Panc1 (cell line): ENCODE results near the gene CES2. TPM values are rescaled to one million over a fixed set of nuclear protein-coding genes. Genes with fewer than 3 reads are reported as not detected.

Experiments
- ATAC-seq: fragments of 200-7000 bp; cut with Tn5 transposase; 2 replicates; pipeline ENCODE4 v1.9.1; 2020; ENCODE audit warnings: mild to moderate bottlenecking, moderate library complexity
- BruUV-seq: library from RNA; stranded (reverse); fragments of 400-500 nt; replicated peaks from 2 replicates; lab custom pipeline; 2021; lab: Mats Ljungman, UMichigan
- CTCF ChIA-PET: fragments of 300-600 bp; sonication (Branson Sonifier 250); formaldehyde crosslinking; loops from one replicate; lab custom pipeline; 2022; ENCODE audit warnings: antibody characterized with exemption; lab: Charles Lee
- POLR2A ChIA-PET: fragments of 300-600 bp; sonication (Branson Sonifier 250); formaldehyde crosslinking; loops from one replicate; lab custom pipeline; 2022; ENCODE audit warnings: antibody characterized with exemption; lab: Charles Lee
- DNase-seq: peaks from one replicate; pipeline ENCODE4 v3.0.0-alpha.2; 2010; ENCODE audit warnings: low read depth, low spot score
- H3K27ac ChIP-seq: 2 replicates; pipeline ENCODE4 v1.5.1; 2011; ENCODE audit warnings: mild to moderate bottlenecking, low read length, inconsistent platforms
- H3K27me3 ChIP-seq: fragments of 200-500 bp; sonication (Bioruptor generic); 2 replicates; pipeline ENCODE4 v1.6.0; 2014; ENCODE audit warnings: low read length, inconsistent platforms; ENCODE audit not compliant: control insufficient read depth, insufficient read depth
- H3K36me3 ChIP-seq: fragments of 200-500 bp; sonication (Bioruptor generic); 2 replicates; pipeline ENCODE4 v1.5.1; 2014; ENCODE audit warnings: inconsistent platforms, mild to moderate bottlenecking, low read length, moderate library complexity; ENCODE audit not compliant: control insufficient read depth, insufficient read depth
- H3K4me1 ChIP-seq: 2 replicates; pipeline ENCODE4 v1.5.1; 2011; ENCODE audit warnings: inconsistent platforms, mild to moderate bottlenecking, low read length, moderate library complexity; ENCODE audit not compliant: control insufficient read depth, insufficient read depth
- H3K4me3 ChIP-seq, 2 experiments: 2 replicates each; pipeline ENCODE4 v1.5.1; 2011 to 2012; ENCODE audit warnings: low read depth in 2 of 2, low read length in 2 of 2, mild to moderate bottlenecking in 2 of 2, inconsistent platforms in 1 of 2, moderate library complexity in 1 of 2
- H3K9me3 ChIP-seq: fragments of 200-500 bp; sonication (Bioruptor generic); 2 replicates; pipeline ENCODE4 v1.5.1; 2014; ENCODE audit warnings: low read depth, mild to moderate bottlenecking, inconsistent platforms, low read length, moderate library complexity; ENCODE audit not compliant: control insufficient read depth, insufficient read depth
- CTCF ChIP-seq: fragments of 450-650 bp; IDR thresholded peaks from 2 replicates; pipeline ENCODE4 v1.5.1; 2017; ENCODE audit warnings: mild to moderate bottlenecking
- POLR2AphosphoS5 ChIP-seq: IDR thresholded peaks from 2 replicates; pipeline ENCODE4 v1.6.1; 2012; ENCODE audit warnings: mild to moderate bottlenecking, low read depth, low read length, moderate library complexity
- REST ChIP-seq, 2 experiments: IDR thresholded peaks; 2 replicates each; pipeline ENCODE4 v1.6.1; 2011 to 2012; ENCODE audit warnings: low read depth in 2 of 2, control low read depth in 1 of 2, low read length in 1 of 2, mild to moderate bottlenecking in 1 of 2, moderate library complexity in 1 of 2; ENCODE audit not compliant: insufficient read depth in 1 of 2
- SIN3A ChIP-seq: IDR thresholded peaks from 2 replicates; pipeline ENCODE4 v1.6.1; 2012; ENCODE audit warnings: low read depth, mild to moderate bottlenecking, low read length, moderate library complexity, borderline replicate concordance; ENCODE audit not compliant: insufficient read depth
- TCF7L2 ChIP-seq: IDR thresholded peaks from 2 replicates; pipeline ENCODE4 v1.6.1; 2011; ENCODE audit warnings: mild to moderate bottlenecking, low read depth, low read length, inconsistent platforms
- in situ Hi-C: cut with HindIII; loops from 2 replicates; pipeline ENCODE4 v1.10.0; 2016; ENCODE audit warnings: low sequenced_read_pairs, low pct_unique_long_range_greater_than_20kb
- intact Hi-C: fragments of 100-400 bp; cut with micrococcal nuclease; formaldehyde crosslinking; loops from one replicate; pipeline ENCODE4 v1.10.0; 2022; ENCODE audit not compliant: unreplicated experiment
- total RNA-seq: library from RNA; stranded (reverse); gene quantifications from one replicate; pipeline ENCODE4 v1.2.1, GENCODE V29; 2021; ENCODE audit not compliant: unreplicated experiment

The CES2 gene
- total RNA-seq, 1 experiment from 2014 or later, result 26.3 TPM

- TF ChIP-seq POLR2AphosphoS5 (no peak), CTCF (no peak), REST (IDR thresholded peaks at IDR 0.05; ENCODE audit: insufficient read depth in 1 of 2, low read depth in 2 of 2, low read length in 1 of 2) (no peak), SIN3A (no peak), TCF7L2 (no peak)
- Histone ChIP-seq H3K36me3 (no peaks in the 10 kb centered on the region), H3K27ac (no peak overlapping the region), H3K9me3 (no peaks in the 10 kb centered on the region), H3K4me3 (no peak overlapping the region), H3K27me3 (no peaks in the 10 kb centered on the region), H3K4me1 (no peaks in the 10 kb centered on the region)
- DNase-seq (no peak), ATAC-seq (no peak)
- POLR2A ChIA-PET, result no interaction called here
- intact Hi-C loops (no loop called here), in situ Hi-C loops (no loop called here)
- no TSS peak for BruUV-seq
- CTCF ChIA-PET, result no interaction called here
These were observed 51.2 kb downstream of the CES2 start for GRCh38 chr16:66986559-66986958.

GRCh38 chr16:66988197-66988788 is 53.0 kb downstream of the CES2 start, which contains the start of gene CES4A:
Gene CES4A (plus strand): TSS chr16:66988589. CDS start chr16:66988773, 184 bp downstream.
- ATAC-seq (peak; percentile 48; the same call in 1 of the 2 replicates), DNase-seq (no peak)
- no peaks in the 10 kb centered on the region for H3K9me3 ChIP-seq
- H3K4me1 ChIP-seq, result no peaks in the 10 kb centered on the region
- no peak within 1 kb of the TSS for H3K4me3 ChIP-seq
- TF ChIP-seq SIN3A, result no peak
- TF ChIP-seq CTCF, result no peak
- TF ChIP-seq TCF7L2, result no peak
- no peak for TF ChIP-seq POLR2AphosphoS5
- TF ChIP-seq REST (IDR thresholded peaks at IDR 0.05; ENCODE audit: insufficient read depth in 1 of 2, low read depth in 2 of 2, low read length in 1 of 2), result no peak
- no peaks in the 10 kb centered on the region for H3K27me3 ChIP-seq
- POLR2A ChIA-PET, result no interaction called here
- CTCF ChIA-PET, result no interaction called here
- H3K36me3 ChIP-seq, result no peaks in the 10 kb centered on the region
- intact Hi-C loops (no loop called here), in situ Hi-C loops (no loop called here)
- no TSS peak for BruUV-seq
- H3K27ac ChIP-seq, result no peak within 1 kb of the TSS
